ENCODE measurements around the gene PEAK1.

The PEAK1 gene

GRCh38 chr15:77196381-77196780, 223.5 kb downstream of the PEAK1 start (continued):
- TF ChIP-seq TSHZ2 (CRISPR knock-in tag; IDR thresholded peaks at IDR 0.05), result no peak
- no peak for TF ChIP-seq RARB (CRISPR knock-in tag; IDR thresholded peaks at IDR 0.05)
- TF ChIP-seq CREB5 (CRISPR knock-in tag; IDR thresholded peaks at IDR 0.05; ENCODE audit: low read depth), result no peak
- TF ChIP-seq ZNF565 (CRISPR knock-in tag; conservative IDR thresholded peaks at IDR 0.05; ENCODE audit: low read depth), result no peak
- TF ChIP-seq BACH2 (CRISPR knock-in tag; IDR thresholded peaks at IDR 0.05; ENCODE audit: borderline replicate concordance), result no peak
- TF ChIP-seq PATZ1 (CRISPR knock-in tag; IDR thresholded peaks at IDR 0.05; ENCODE audit: borderline replicate concordance), result no peak
- TF ChIP-seq ESRRG (CRISPR knock-in tag; IDR thresholded peaks at IDR 0.05), result no peak
- no peak for TF ChIP-seq TOX (CRISPR knock-in tag; IDR thresholded peaks at IDR 0.05; ENCODE audit: borderline replicate concordance)

GRCh38 chr15:77195586-77195985, 224.3 kb downstream of the PEAK1 start:
- ATAC-seq, result no peak
- TF ChIP-seq ZNF565 (CRISPR knock-in tag; conservative IDR thresholded peaks at IDR 0.05; ENCODE audit: low read depth) (no peak), ZNF70 (CRISPR knock-in tag; IDR thresholded peaks at IDR 0.05) (no peak), ZFP30 (CRISPR knock-in tag; IDR thresholded peaks at IDR 0.05) (no peak), ZFP3 (CRISPR knock-in tag; IDR thresholded peaks at IDR 0.05) (no peak), BACH2 (CRISPR knock-in tag; IDR thresholded peaks at IDR 0.05; ENCODE audit: borderline replicate concordance) (no peak), CSDC2 (CRISPR knock-in tag; IDR thresholded peaks at IDR 0.05) (no peak), ESRRG (CRISPR knock-in tag; IDR thresholded peaks at IDR 0.05) (no peak), ZNF8 (CRISPR knock-in tag; IDR thresholded peaks at IDR 0.05) (no peak), PPARA (CRISPR knock-in tag; IDR thresholded peaks at IDR 0.05; ENCODE audit: borderline replicate concordance) (no peak), TOX (CRISPR knock-in tag; IDR thresholded peaks at IDR 0.05; ENCODE audit: borderline replicate concordance) (no peak), RARB (CRISPR knock-in tag; IDR thresholded peaks at IDR 0.05) (no peak), ISL1 (CRISPR knock-in tag; IDR thresholded peaks at IDR 0.05) (no peak), PATZ1 (CRISPR knock-in tag; IDR thresholded peaks at IDR 0.05; ENCODE audit: borderline replicate concordance) (no peak), ZC3H10 (CRISPR knock-in tag; IDR thresholded peaks at IDR 0.05) (no peak), OSR1 (CRISPR knock-in tag; IDR thresholded peaks at IDR 0.05) (no peak), TCF4 (CRISPR knock-in tag; IDR thresholded peaks at IDR 0.05; ENCODE audit: borderline replicate concordance) (no peak), GLIS3 (CRISPR knock-in tag; IDR thresholded peaks at IDR 0.05) (no peak)

- no peak for TF ChIP-seq ZNF70 (CRISPR knock-in tag; IDR thresholded peaks at IDR 0.05)
- TF ChIP-seq, protein P1, sequence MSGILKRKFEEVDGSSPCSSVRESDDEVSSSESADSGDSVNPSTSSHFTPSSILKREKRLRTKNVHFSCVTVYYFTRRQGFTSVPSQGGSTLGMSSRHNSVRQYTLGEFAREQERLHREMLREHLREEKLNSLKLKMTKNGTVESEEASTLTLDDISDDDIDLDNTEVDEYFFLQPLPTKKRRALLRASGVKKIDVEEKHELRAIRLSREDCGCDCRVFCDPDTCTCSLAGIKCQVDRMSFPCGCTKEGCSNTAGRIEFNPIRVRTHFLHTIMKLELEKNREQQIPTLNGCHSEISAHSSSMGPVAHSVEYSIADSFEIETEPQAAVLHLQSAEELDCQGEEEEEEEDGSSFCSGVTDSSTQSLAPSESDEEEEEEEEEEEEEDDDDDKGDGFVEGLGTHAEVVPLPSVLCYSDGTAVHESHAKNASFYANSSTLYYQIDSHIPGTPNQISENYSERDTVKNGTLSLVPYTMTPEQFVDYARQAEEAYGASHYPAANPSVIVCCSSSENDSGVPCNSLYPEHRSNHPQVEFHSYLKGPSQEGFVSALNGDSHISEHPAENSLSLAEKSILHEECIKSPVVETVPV (CRISPR knock-in tag; IDR thresholded peaks at IDR 0.05), result no peak
- TF ChIP-seq ZNF565 (CRISPR knock-in tag; conservative IDR thresholded peaks at IDR 0.05; ENCODE audit: low read depth), result no peak
- TF ChIP-seq ZFP30 (CRISPR knock-in tag; IDR thresholded peaks at IDR 0.05), result no peak
- no peak for TF ChIP-seq BACH2 (CRISPR knock-in tag; IDR thresholded peaks at IDR 0.05; ENCODE audit: borderline replicate concordance)
- TF ChIP-seq TOX (CRISPR knock-in tag; IDR thresholded peaks at IDR 0.05; ENCODE audit: borderline replicate concordance), result no peak
- no peak for ATAC-seq
Observed at GRCh38 chr15:77192451-77192850, 227.5 kb downstream of the PEAK1 start.

Data from SK-N-SH treated with all-trans-retinoic acid at 6 μM for 48 hours (cell line).